D721Med (cell line): ENCODE results near the gene B3GNT5.

ENCODE experiments used
- DNase-seq: peaks from one replicate; pipeline ENCODE4 v3.0.0; 2011; ENCODE audit warnings: low spot score; ENCODE audit not compliant: insufficient read length
- FAIRE-seq: peaks from 2 replicates; lab custom pipeline; 2011; peaks lifted over from hg19 to GRCh38; lab: Jason Lieb, UNC
- CTCF ChIP-seq: IDR thresholded peaks from 2 replicates; pipeline ENCODE4 v1.5.1; 2012; ENCODE audit warnings: mild to moderate bottlenecking, control low read depth; ENCODE audit not compliant: insufficient read depth; ENCODE audit errors: missing control alignments

The B3GNT5 gene

GRCh38 chr3:183252973-183253527 lies at the start of gene B3GNT5:
Gene B3GNT5 (plus strand): TSS chr3:183253253. CDS start chr3:183269799, 16,546 bp downstream.
- no peak for TF ChIP-seq CTCF
- DNase-seq (no peak), FAIRE-seq (no peak)

- FAIRE-seq = no peak
- no peak for DNase-seq
These were observed 49.4 kb upstream of the B3GNT5 start for GRCh38 chr3:183203670-183204069.

GRCh38 chr3:183208260-183208659 lies 44.8 kb upstream of the B3GNT5 start:
- no peak for DNase-seq
- TF ChIP-seq CTCF = no peak
- no peak for FAIRE-seq

More at GRCh38 chr3:183203670-183204069, 49.4 kb upstream of the B3GNT5 start:
- no peak for TF ChIP-seq CTCF

GRCh38 chr3:183208800-183209199 lies 44.3 kb upstream of the B3GNT5 start:
- no peak for TF ChIP-seq CTCF
- DNase-seq = no peak
- no peak for FAIRE-seq

GRCh38 chr3:183210341-183210740 lies 42.7 kb upstream of the B3GNT5 start:
- FAIRE-seq (no peak), DNase-seq (no peak)
- TF ChIP-seq CTCF = no peak

- no peak for DNase-seq
- TF ChIP-seq CTCF = no peak
- FAIRE-seq = no peak
These were observed 42.2 kb upstream of the B3GNT5 start for GRCh38 chr3:183210862-183211341.

- FAIRE-seq = no peak
- no peak for TF ChIP-seq CTCF
- no peak for DNase-seq
These were observed 41.7 kb upstream of the B3GNT5 start for GRCh38 chr3:183211352-183211751.
